SK-MEL-5 (cell line): ENCODE measurements around the gene PGAM1. TPM values are rescaled to one million over a fixed set of nuclear protein-coding genes. Genes with fewer than 3 reads are reported as not detected.
A peak's percentile ranks its signal among the peaks of the same experiment; 100 is the strongest.
"Not testable (repeated sequence)": the region's sequence is repeated elsewhere in the genome, so short reads cannot be mapped to it uniquely, and the experiment has no call there.

ENCODE experiments used
- DNase-seq: peaks from one replicate; pipeline ENCODE4 v3.0.0-alpha.2; 2016; ENCODE audit warnings: low read depth, low spot score
- in situ Hi-C: cut with HindIII; loops from 2 replicates; pipeline ENCODE4 v1.10.0; 2016; ENCODE audit warnings: low sequenced_read_pairs, high pct_unique_total_duplicates, low pct_unique_long_range_greater_than_20kb
- small RNA-seq, 2 experiments: library from RNA; depleted of rRNA; stranded (forward); fragments of <200 nt; gene quantifications; one replicate each; pipeline ENCODE3, GENCODE V24; 2014
- total RNA-seq: library from RNA; depleted of rRNA; stranded (reverse); fragments of >200 nt; shearing (Covaris generic); gene quantifications from 2 replicates; pipeline ENCODE4 v1.2.3, GENCODE V29; 2014; rRNA removed

Gene PGAM1
- total RNA-seq, 1 experiment from 2014 or later, result 572 TPM

- in situ Hi-C loops, result no loop called here
- no peak for DNase-seq
Measured at GRCh38 chr10:97475936-97476594, 50.1 kb downstream of the PGAM1 start.

GRCh38 chr10:97479410-97479809 is 53.4 kb downstream of the PGAM1 start:
- in situ Hi-C loops, result not testable (repeated sequence)

GRCh38 chr10:97479939-97480338 is 53.9 kb downstream of the PGAM1 start:
- in situ Hi-C loops, result no loop called here
- DNase-seq, result peak; percentile 33

More at GRCh38 chr10:97479410-97479809, 53.4 kb downstream of the PGAM1 start:
- DNase-seq, result not testable (repeated sequence)

GRCh38 chr10:97481071-97481470 is 55.1 kb downstream of the PGAM1 start:
- no peak for DNase-seq
- in situ Hi-C loops, result no loop called here

GRCh38 chr10:97482381-97482780 is 56.4 kb downstream of the PGAM1 start:
- DNase-seq, result no peak
- in situ Hi-C loops, result no loop called here

Small RNA genes lying within 50 kb of the gene (small RNA-seq; reads per million reads assigned to genes)
- gene RF00019, result 0 reads per million in 2 experiments

Other genes with a start within 250 kb of the PGAM1 start
- gene SLIT1, start 240.2 kb upstream of the PGAM1 start, total RNA-seq, result 0.11 TPM in 1 of 2 replicates, not detected in the other
- 8.9 and 9.6 TPM in 2 replicates for gene ARHGAP19, start 133.6 kb upstream of the PGAM1 start, total RNA-seq
- 1.2 and 1.7 TPM in 2 replicates for gene FRAT1, start 106.9 kb upstream of the PGAM1 start, total RNA-seq
- gene FRAT2, start 91.5 kb upstream of the PGAM1 start, total RNA-seq, result 20.5 and 22.0 TPM in 2 replicates
- 24.1 and 30.7 TPM in 2 replicates for gene RRP12, start 24.9 kb upstream of the PGAM1 start, total RNA-seq
- 41.4 and 41.5 TPM in 2 replicates for gene EXOSC1, start 19.8 kb downstream of the PGAM1 start, total RNA-seq
- gene ZDHHC16, start 20.0 kb downstream of the PGAM1 start, total RNA-seq, result 40.6 and 42.1 TPM in 2 replicates
- gene MMS19, start 72.2 kb downstream of the PGAM1 start, total RNA-seq, result 80.1 and 85.8 TPM in 2 replicates
- 12.7 and 13.8 TPM in 2 replicates for gene UBTD1, start 72.7 kb downstream of the PGAM1 start, total RNA-seq
- not detected in 2 replicates for gene ANKRD2, start 146.6 kb downstream of the PGAM1 start, total RNA-seq
- gene HOGA1, start 158.2 kb downstream of the PGAM1 start, total RNA-seq, result 2.1 and 3.9 TPM in 2 replicates
- gene C10orf62, start 163.5 kb downstream of the PGAM1 start, total RNA-seq, result not detected in 2 replicates
- 3.5 and 4.4 TPM in 2 replicates for gene MORN4, start 207.3 kb downstream of the PGAM1 start, total RNA-seq
- 15.0 and 15.3 TPM in 2 replicates for gene PI4K2A, start 214.5 kb downstream of the PGAM1 start, total RNA-seq